Frontal cortex (tissue), 4 donors: Measurements from ENCODE around the gene AGAP1. TPM values are rescaled to one million over a fixed set of nuclear protein-coding genes. Genes with fewer than 3 reads are reported as not detected.

Experiments
- DNase-seq, 2 donors: peaks; one replicate each; pipeline ENCODE4 v3.0.0; 2012; ENCODE audit warnings: low spot score in 2 of 2
- FAIRE-seq: peaks from 2 replicates; lab custom pipeline; 2012; peaks lifted over from hg19 to GRCh38; lab: Jason Lieb, UNC
- small RNA-seq: library from RNA; depleted of rRNA; stranded (forward); fragments of <200 nt; gene quantifications from one replicate; pipeline ENCODE3, GENCODE V24; 2014
- total RNA-seq: library from RNA; depleted of rRNA; stranded (reverse); fragments of >200 nt; gene quantifications from one replicate; pipeline ENCODE4 v1.2.3, GENCODE V29; 2014
- donor health status: control.
- donor health status: control.
- donor health status: control.

AGAP1 gene
- total RNA-seq, 1 donor from 2014 or later = 27.3 TPM

- no peak for FAIRE-seq
- peak; percentile 76 to 78 for DNase-seq
Observed at GRCh38 chr2:236177967-236178889, 684.4 kb downstream of the AGAP1 start.

- FAIRE-seq = no peak
- peak in 1 of 2 donors; percentile 45 for DNase-seq
Observed at GRCh38 chr2:236178890-236179235, 685.0 kb downstream of the AGAP1 start.

GRCh38 chr2:236179236-236180075 is 685.6 kb downstream of the AGAP1 start:
- DNase-seq (peak in 1 of 2 donors; percentile 37), FAIRE-seq (no peak)

GRCh38 chr2:236180076-236180816 is 686.4 kb downstream of the AGAP1 start:
- peak in 1 of 2 donors; percentile 28 for DNase-seq
- no peak for FAIRE-seq

- FAIRE-seq (peak; percentile 66), DNase-seq (peak; percentile 56 to 69)
Observed at GRCh38 chr2:236180831-236181453, 687.1 kb downstream of the AGAP1 start.

Small RNA genes within 50 kb of the gene (small RNA-seq; reads per million reads assigned to genes)
- gene RF00019 (not detected), gene RN7SL204P (not detected), gene RNU7-127P (not detected), gene TMSB10P1 (not detected)
